Measurements from ENCODE around the gene ICE2.

Gene ICE2

GRCh38 chr15:60441331-60441730, 37.6 kb downstream of the ICE2 start:
- TF ChIP-seq CTCF (IDR thresholded peaks at IDR 0.05) = no peak
- Histone ChIP-seq H2AFZ (no peak overlapping the region), H3K9ac (no peak overlapping the region), H3K9me3 (ENCODE audit: control insufficient read depth, low read length) (no peaks in the 10 kb centered on the region), H3K4me3 (ENCODE audit: low read depth, low read length) (no peak overlapping the region), H3K27me3 (ENCODE audit: control insufficient read depth, insufficient read depth, low read length) (no peaks in the 10 kb centered on the region), H3K4me1 (no peaks in the 10 kb centered on the region), H3K79me2 (no peaks in the 10 kb centered on the region), H3K4me2 (ENCODE audit: low read length) (no peak overlapping the region), H3K27ac (no peak overlapping the region), H3K36me3 (ENCODE audit: control insufficient read depth, insufficient read depth, low read length) (no peaks in the 10 kb centered on the region)

GRCh38 chr15:60438646-60439045, 40.3 kb downstream of the ICE2 start:
- Histone ChIP-seq H3K4me1 (no peaks in the 10 kb centered on the region), H2AFZ (no peak overlapping the region), H3K27ac (no peak overlapping the region), H3K79me2 (no peaks in the 10 kb centered on the region), H3K4me3 (ENCODE audit: low read depth, low read length) (no peak overlapping the region), H3K27me3 (ENCODE audit: control insufficient read depth, insufficient read depth, low read length) (no peaks in the 10 kb centered on the region), H3K36me3 (ENCODE audit: control insufficient read depth, insufficient read depth, low read length) (no peaks in the 10 kb centered on the region), H3K9me3 (ENCODE audit: control insufficient read depth, low read length) (no peaks in the 10 kb centered on the region), H3K9ac (no peak overlapping the region), H3K4me2 (ENCODE audit: low read length) (no peak overlapping the region)
- no peak for TF ChIP-seq CTCF (IDR thresholded peaks at IDR 0.05)

- TF ChIP-seq CTCF (IDR thresholded peaks at IDR 0.05) = no peak
Observed at GRCh38 chr15:60428935-60429334, 50.0 kb downstream of the ICE2 start.

GRCh38 chr15:60426870-60427508, 52.0 kb downstream of the ICE2 start:
- no peaks in the 10 kb centered on the region for H3K27me3 ChIP-seq (ENCODE audit: control insufficient read depth, insufficient read depth, low read length)
- H3K9me3 ChIP-seq (ENCODE audit: control insufficient read depth, low read length) = no peaks in the 10 kb centered on the region
- no peak for TF ChIP-seq CTCF (IDR thresholded peaks at IDR 0.05)
- no peak overlapping the region for H3K9ac ChIP-seq
- peaks cover 3% of the 10 kb centered on the region for H3K36me3 ChIP-seq (ENCODE audit: control insufficient read depth, insufficient read depth, low read length)
- H3K27ac ChIP-seq = no peak overlapping the region
- H3K4me2 ChIP-seq (ENCODE audit: low read length) = no peak overlapping the region
- no peak overlapping the region for H2AFZ ChIP-seq
- H3K4me3 ChIP-seq (ENCODE audit: low read depth, low read length) = no peak overlapping the region
- H3K4me1 ChIP-seq = no peaks in the 10 kb centered on the region
- H3K79me2 ChIP-seq = no peaks in the 10 kb centered on the region

More at GRCh38 chr15:60428935-60429334, 50.0 kb downstream of the ICE2 start:
- H3K9ac ChIP-seq = no peak overlapping the region
- H3K36me3 ChIP-seq (ENCODE audit: control insufficient read depth, insufficient read depth, low read length) = no peaks in the 10 kb centered on the region
- no peaks in the 10 kb centered on the region for H3K4me1 ChIP-seq
- no peak overlapping the region for H3K27ac ChIP-seq
- H3K27me3 ChIP-seq (ENCODE audit: control insufficient read depth, insufficient read depth, low read length) = no peaks in the 10 kb centered on the region
- H3K79me2 ChIP-seq = no peaks in the 10 kb centered on the region
- no peak overlapping the region for H3K4me2 ChIP-seq (ENCODE audit: low read length)
- H3K9me3 ChIP-seq (ENCODE audit: control insufficient read depth, low read length) = no peaks in the 10 kb centered on the region
- H2AFZ ChIP-seq = no peak overlapping the region
- no peak overlapping the region for H3K4me3 ChIP-seq (ENCODE audit: low read depth, low read length)

- H3K9me3 ChIP-seq (ENCODE audit: control insufficient read depth, low read length) = no peaks in the 10 kb centered on the region
- TF ChIP-seq CTCF (IDR thresholded peaks at IDR 0.05) = no peak
- H3K36me3 ChIP-seq (ENCODE audit: control insufficient read depth, insufficient read depth, low read length) = peaks cover 3% of the 10 kb centered on the region
- H2AFZ ChIP-seq = no peak overlapping the region
- no peaks in the 10 kb centered on the region for H3K4me1 ChIP-seq
- no peak overlapping the region for H3K4me3 ChIP-seq (ENCODE audit: low read depth, low read length)
- no peak overlapping the region for H3K9ac ChIP-seq
- no peaks in the 10 kb centered on the region for H3K79me2 ChIP-seq
- H3K4me2 ChIP-seq (ENCODE audit: low read length) = no peak overlapping the region
- H3K27ac ChIP-seq = no peak overlapping the region
- no peaks in the 10 kb centered on the region for H3K27me3 ChIP-seq (ENCODE audit: control insufficient read depth, insufficient read depth, low read length)
Observed at GRCh38 chr15:60425461-60425860, 53.5 kb downstream of the ICE2 start.
